IgD-negative memory B cell (primary cell): ENCODE measurements around the gene CD2AP. TPM values are rescaled to one million over a fixed set of nuclear protein-coding genes. Genes with fewer than 3 reads are reported as not detected.
"Not testable (repeated sequence)": the region's sequence is repeated elsewhere in the genome, so short reads cannot be mapped to it uniquely, and the experiment has no call there.

Source experiments
- H3K27ac Mint-ChIP-seq, 3 donors: one replicate each; pipeline ENCODE4 v1.8.0; 2020 to 2022; ENCODE audit warnings: mild to moderate bottlenecking in 3 of 3, mixed read lengths in 3 of 3, moderate library complexity in 1 of 3
- H3K27me3 Mint-ChIP-seq: one replicate; pipeline ENCODE4 v1.8.0; 2021; ENCODE audit warnings: mixed read lengths
- H3K36me3 Mint-ChIP-seq: one replicate; pipeline ENCODE4 v1.8.0; 2020; ENCODE audit warnings: mild to moderate bottlenecking, mixed read lengths
- H3K4me1 Mint-ChIP-seq, 3 donors: one replicate each; pipeline ENCODE4 v1.8.0; 2020 to 2022; ENCODE audit warnings: mixed read lengths in 3 of 3, mild to moderate bottlenecking in 1 of 3
- H3K4me3 Mint-ChIP-seq, 4 donors: one replicate each; pipeline ENCODE4 v1.8.0; 2020 to 2022; ENCODE audit warnings: mild to moderate bottlenecking in 4 of 4, mixed read lengths in 4 of 4, moderate library complexity in 3 of 4
- H3K9me3 Mint-ChIP-seq, 3 donors: one replicate each; pipeline ENCODE4 v1.8.0; 2020 to 2021; ENCODE audit warnings: mixed read lengths in 3 of 3, mild to moderate bottlenecking in 1 of 3
- polyA plus RNA-seq: library from polyadenylated mRNA; unstranded; fragments of 300-500 nt; fragmentation: Illumina TruSeq; gene quantifications from one replicate; pipeline ENCODE4 v1.2.3, GENCODE V29; 2021

The CD2AP gene
- polyA plus RNA-seq, 1 donor from 2014 or later = 5.7 TPM

DNA sequence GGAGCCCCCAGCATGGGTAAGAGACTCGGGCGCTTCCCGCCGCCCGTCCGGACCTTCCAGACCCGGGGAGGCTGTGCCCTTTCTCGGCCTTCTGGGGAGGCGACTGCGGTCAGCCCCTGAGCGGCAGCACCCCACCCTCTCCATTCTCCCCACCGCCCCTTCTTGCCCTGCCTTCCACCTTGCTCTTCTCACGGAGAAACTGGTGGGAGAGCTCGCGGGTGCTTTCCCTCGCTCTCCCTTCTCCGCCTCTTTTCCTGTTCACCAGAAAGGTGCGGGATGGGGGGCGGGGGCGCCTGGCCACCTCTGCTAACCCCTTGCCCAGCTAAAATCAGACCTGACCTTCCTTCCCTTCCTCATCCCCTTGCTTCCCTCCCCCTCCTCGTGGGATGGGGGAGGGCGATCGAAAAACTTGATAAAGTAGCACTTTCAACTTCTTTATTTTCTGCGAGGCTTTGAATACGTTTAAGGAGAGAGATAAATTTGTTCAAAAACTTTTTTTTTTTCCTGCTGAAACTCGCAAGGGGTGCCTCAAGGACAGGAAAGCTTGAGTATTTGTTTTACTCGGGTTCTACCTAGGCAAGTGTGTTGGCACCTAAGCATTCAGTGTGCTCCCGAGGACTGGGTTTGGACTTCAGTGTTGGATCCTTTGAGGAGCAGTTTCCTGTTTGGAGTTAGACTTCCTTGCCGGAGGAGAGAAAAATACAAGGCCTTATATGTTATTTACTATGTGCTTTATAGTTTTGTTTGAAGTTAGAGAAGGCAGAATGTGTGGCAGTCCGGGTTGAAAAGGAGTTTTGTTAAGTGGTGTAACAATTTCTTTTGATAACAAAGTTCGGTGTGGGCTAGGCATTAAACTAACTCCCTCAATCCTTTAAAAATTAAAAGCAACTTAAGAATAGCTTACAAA, 897 bp downstream of the CD2AP start:
- Mint-ChIP-seq H3K4me1 (peaks cover 30 to 37% (median 37%) of the 10 kb centered on the region in 3 donors), H3K36me3 (no peaks in the 10 kb centered on the region), H3K27ac (peak overlapping the region; percentile 97 to 100 (median 97))

DNA sequence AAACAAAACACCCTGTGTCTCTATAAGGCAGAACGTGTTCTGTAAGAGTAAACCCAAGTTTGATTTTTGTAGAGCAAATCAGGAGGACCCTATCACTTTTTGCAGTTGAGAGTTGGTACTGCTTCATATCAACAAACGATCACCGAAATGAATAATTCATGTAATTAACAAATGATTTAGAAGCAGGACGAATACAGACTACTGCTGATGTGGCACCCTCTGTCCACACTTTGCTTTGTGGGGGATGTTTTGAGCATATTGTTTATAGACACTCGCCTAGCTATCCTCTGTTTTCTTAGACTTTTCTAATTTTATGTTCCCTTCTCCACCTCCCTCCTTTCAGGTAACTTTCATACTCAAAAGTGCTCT, 1.5 kb downstream of the CD2AP start:
- Mint-ChIP-seq H3K4me3 (peak overlapping the region; percentile 95 to 100 (median 98)), H3K27me3 (no peaks in the 10 kb centered on the region), H3K36me3 (no peaks in the 10 kb centered on the region), H3K4me1 (peaks cover 34 to 43% (median 43%) of the 10 kb centered on the region in 3 donors), H3K9me3 (no peaks in the 10 kb centered on the region), H3K27ac (peak overlapping the region; percentile 78 to 100 (median 97))

More for the DNA sequence above, 897 bp downstream of the CD2AP start:
- H3K9me3 Mint-ChIP-seq = no peaks in the 10 kb centered on the region
- no peaks in the 10 kb centered on the region for H3K27me3 Mint-ChIP-seq
- peak overlapping the region; percentile 95 to 100 (median 98) for H3K4me3 Mint-ChIP-seq

DNA sequence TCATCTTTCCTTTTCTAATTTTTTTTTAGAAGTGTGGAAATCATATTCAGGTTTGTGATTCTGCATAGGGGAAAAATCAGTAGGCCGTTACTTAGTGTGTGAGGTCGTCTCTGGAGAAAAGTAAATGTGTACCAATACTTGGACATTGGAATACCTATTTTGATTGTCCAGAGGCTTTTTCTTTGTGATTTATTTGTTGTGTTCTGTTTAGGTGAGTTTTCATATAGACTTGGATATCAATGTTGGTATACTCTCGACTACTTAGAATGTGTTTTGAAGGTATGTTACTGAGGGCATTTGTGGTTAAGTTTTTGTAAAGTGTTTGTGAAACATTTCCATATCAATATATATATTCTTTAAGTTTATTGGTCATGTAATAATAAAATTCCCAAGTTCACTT, 2.3 kb downstream of the CD2AP start:
- Mint-ChIP-seq H3K9me3 (no peaks in the 10 kb centered on the region), H3K27ac (no peak overlapping the region), H3K27me3 (no peaks in the 10 kb centered on the region), H3K36me3 (no peaks in the 10 kb centered on the region), H3K4me1 (peaks cover 36 to 51% (median 48%) of the 10 kb centered on the region in 3 donors), H3K4me3 (peak overlapping the region in 1 of 4 donors; percentile 9)

DNA sequence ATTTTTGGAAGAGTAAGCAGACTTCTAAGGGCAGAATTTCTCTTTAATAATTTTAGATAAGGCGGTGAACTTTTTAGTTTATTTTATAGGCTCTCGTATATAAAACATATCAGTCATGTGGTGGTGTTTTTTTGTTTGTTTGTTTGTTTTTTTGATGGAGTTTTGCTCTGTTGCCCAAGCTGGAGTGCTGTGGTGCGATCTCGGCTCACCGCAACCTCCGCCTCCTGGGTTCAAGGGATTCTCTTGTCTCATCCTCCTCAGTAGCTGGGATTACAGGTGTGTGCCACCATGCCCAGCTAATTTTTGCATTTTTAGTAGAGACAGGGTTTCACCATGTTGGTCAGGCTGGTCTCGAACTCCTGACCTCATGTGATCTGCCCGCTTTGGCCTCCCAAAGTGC, 3.6 kb downstream of the CD2AP start:
- peak overlapping the region in 1 of 3 donors; percentile 7 for H3K27ac Mint-ChIP-seq
- H3K36me3 Mint-ChIP-seq, H3K27me3 Mint-ChIP-seq, H3K9me3 Mint-ChIP-seq: not testable (repeated sequence)
- peaks cover 33 to 57% (median 51%) of the 10 kb centered on the region in 3 donors for H3K4me1 Mint-ChIP-seq
- H3K4me3 Mint-ChIP-seq = peak overlapping the region in 2 of 4 donors; percentile 66 to 87

DNA sequence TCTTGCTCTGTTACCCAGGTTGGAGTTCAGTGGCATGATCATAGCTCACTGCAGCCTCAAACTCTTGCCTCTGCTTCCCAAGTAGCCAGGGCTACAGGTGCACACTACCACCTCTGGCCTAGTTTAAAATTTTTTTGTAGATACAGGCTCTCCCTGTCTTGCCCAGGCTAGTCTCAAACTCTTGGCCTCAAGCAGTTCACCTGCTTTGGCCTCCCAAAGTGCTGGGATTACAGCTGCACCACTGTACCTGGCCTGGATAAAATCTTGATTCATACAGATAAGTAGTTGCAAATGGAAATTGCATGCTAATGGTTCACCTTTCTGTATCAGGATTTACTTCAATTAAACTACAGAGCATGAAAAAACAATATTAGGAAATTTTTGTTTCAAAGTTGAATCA, 4.2 kb downstream of the CD2AP start:
- no peak overlapping the region for H3K27ac Mint-ChIP-seq
- peak overlapping the region in 1 of 4 donors; percentile 45 for H3K4me3 Mint-ChIP-seq
- H3K27me3 Mint-ChIP-seq = no peaks in the 10 kb centered on the region
- H3K4me1 Mint-ChIP-seq = peaks cover 37 to 60% (median 53%) of the 10 kb centered on the region in 3 donors
- no peaks in the 10 kb centered on the region for H3K36me3 Mint-ChIP-seq
- H3K9me3 Mint-ChIP-seq = no peaks in the 10 kb centered on the region

DNA sequence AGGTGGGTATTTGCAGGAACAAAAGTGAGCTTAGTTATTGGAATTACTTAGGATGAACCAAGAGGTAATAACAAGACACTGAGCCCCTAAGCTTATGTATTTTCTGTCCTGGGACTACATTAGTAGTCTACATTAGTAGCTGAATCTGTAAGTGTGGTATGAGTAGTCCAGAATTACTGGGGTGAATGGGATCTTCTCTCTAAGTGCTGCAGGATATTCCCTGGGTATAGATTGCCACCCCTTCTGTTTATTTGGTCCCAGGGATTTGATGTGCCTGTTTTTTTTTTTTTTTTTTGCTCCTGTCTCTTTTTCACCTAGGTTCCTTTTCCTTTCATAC, 5.9 kb downstream of the CD2AP start:
- H3K36me3 Mint-ChIP-seq = no peaks in the 10 kb centered on the region
- H3K4me3 Mint-ChIP-seq = peak overlapping the region in 1 of 4 donors; percentile 46
- no peaks in the 10 kb centered on the region for H3K27me3 Mint-ChIP-seq
- H3K4me1 Mint-ChIP-seq = peaks cover 35 to 52% (median 50%) of the 10 kb centered on the region in 3 donors
- no peaks in the 10 kb centered on the region for H3K9me3 Mint-ChIP-seq
- no peak overlapping the region for H3K27ac Mint-ChIP-seq

DNA sequence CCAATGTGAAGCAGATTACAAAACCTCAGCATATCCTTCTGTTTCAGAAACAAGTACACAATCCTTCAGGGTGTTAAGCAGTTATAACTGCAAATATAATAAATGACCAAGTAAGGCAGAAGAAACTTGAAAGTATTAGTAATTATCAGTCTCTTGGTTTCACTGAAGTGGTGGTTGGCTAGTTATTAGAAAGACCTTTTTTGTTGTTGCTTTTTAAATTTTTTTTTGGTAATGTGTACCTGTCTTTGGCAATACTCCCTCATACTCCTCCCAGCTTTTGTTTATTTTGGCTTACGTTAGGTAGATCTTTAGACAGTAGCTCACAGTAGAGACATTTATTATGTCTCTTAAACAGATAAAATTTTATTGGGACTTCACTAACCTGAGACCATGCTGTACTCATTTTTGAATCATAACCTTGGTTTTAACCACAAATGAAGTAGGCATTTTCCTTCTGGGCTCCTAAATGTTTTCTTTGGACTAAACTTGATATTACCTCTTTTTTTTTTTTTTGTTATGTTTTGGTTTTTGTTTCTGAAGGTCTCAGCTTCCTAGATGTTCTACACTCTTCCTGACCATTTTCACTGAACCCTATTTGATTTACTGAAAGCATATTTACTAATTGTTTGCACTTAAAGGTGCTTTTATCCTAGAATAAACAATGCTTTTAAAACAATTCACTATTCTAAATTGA, 6.4 kb downstream of the CD2AP start:
- H3K4me3 Mint-ChIP-seq = peak overlapping the region in 1 of 4 donors; percentile 46

DNA sequence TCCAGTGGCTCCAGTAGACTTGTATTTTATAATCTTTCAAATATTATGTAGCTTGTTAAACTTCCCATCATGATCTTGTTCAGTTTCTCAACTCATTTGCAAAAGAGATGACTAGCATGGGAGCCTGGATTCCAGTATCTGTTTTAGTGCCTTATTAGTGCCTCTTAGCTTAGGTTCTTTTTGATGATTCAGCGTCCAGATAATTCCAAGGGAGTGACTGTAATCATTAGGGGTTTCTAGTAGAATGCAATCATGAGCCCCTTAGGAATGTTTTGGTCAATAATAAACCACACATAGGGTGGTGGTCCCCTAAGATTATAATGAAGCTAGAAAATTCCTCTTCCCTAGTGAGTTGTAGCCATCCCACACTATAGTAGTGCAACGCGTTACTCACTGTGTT, 7.0 kb downstream of the CD2AP start:
- Mint-ChIP-seq H3K27me3 (no peaks in the 10 kb centered on the region), H3K27ac (no peak overlapping the region), H3K4me1 (peaks cover 24 to 43% (median 43%) of the 10 kb centered on the region in 3 donors), H3K9me3 (no peaks in the 10 kb centered on the region), H3K36me3 (no peaks in the 10 kb centered on the region), H3K4me3 (peak overlapping the region in 1 of 4 donors; percentile 46)

More for the DNA sequence above, 6.4 kb downstream of the CD2AP start:
- Mint-ChIP-seq H3K36me3 (no peaks in the 10 kb centered on the region), H3K27ac (no peak overlapping the region), H3K27me3 (no peaks in the 10 kb centered on the region), H3K4me1 (peaks cover 30 to 47% (median 45%) of the 10 kb centered on the region in 3 donors), H3K9me3 (no peaks in the 10 kb centered on the region)

DNA sequence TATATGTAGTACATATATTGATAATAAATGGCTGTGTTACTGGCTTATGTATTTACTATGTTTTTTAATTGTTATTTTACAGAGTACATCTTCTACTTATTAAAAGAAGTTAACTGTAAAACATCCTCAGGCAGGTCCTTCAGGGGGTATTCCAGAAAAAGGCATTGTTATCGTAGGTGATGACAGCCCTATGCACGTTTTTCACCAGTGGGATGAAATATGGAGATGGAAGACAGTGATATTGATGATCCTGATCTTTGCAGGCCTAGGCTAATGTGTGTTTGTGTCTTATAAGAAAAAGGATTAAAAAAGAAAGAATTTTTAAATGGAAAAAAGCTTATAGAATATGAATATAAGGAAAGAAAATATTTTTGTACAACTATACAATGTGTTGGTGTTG, 7.5 kb downstream of the CD2AP start:
- peaks cover 22 to 44% (median 41%) of the 10 kb centered on the region in 3 donors for H3K4me1 Mint-ChIP-seq
- H3K27ac Mint-ChIP-seq = no peak overlapping the region
- H3K27me3 Mint-ChIP-seq = no peaks in the 10 kb centered on the region
- H3K9me3 Mint-ChIP-seq = no peaks in the 10 kb centered on the region
- H3K36me3 Mint-ChIP-seq = no peaks in the 10 kb centered on the region
- H3K4me3 Mint-ChIP-seq = no peak overlapping the region

DNA sequence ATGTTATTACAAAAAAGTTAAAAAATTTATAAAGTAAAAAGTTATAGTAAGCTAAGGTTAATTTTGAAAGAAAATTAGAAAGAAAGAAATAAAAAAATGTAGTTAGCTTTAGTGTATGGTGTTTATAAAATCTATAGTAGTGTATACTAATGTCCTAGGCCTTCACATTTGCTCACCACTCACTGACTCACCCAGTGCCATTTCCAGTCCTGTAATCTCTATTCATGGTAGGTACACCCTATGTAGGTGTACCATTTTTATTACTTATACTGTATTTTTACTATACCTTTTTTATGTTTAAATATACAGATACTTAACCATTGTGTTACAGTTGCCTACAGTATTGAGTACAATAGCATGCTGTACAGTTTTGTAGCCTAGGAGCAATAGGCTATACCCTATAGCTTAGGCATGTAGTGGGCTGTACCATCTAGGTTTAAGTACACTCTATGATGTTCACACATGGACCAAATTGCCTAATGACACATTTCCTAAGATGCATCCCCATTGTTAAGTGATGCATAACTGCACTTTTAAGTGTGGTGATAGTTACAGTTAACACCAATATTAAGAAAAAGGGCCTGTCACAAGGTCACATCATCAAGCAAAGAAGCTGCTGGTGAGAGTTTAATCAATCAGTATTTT, 8.0 kb downstream of the CD2AP start:
- H3K4me1 Mint-ChIP-seq = peaks cover 19 to 45% (median 39%) of the 10 kb centered on the region in 3 donors
- H3K36me3 Mint-ChIP-seq = no peaks in the 10 kb centered on the region
- no peaks in the 10 kb centered on the region for H3K9me3 Mint-ChIP-seq

DNA sequence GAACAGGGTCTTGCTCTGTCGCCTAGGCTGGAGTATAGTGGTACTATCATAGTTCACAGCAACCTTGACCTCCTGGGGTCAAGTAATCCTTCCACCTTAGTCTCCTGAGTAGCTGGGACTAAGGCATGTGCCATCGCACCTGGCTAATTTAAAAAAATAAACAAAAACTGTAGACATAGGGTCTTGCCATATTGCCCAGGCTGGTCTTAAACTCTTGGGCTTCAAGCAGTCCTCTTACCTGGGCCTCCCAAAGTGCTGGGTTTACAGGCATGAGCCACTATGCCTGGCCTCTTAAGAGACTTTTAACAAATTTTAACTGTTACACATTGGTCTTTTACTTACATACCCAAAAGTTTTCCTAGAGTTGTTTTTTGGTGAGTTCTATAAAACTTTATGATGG, 12.4 kb downstream of the CD2AP start:
- peaks cover 15 to 40% (median 27%) of the 10 kb centered on the region in 3 donors for H3K4me1 Mint-ChIP-seq
- H3K36me3 Mint-ChIP-seq = no peaks in the 10 kb centered on the region
- H3K4me3 Mint-ChIP-seq = peak overlapping the region in 1 of 4 donors; percentile 2
- no peaks in the 10 kb centered on the region for H3K27me3 Mint-ChIP-seq
- no peak overlapping the region for H3K27ac Mint-ChIP-seq
- H3K9me3 Mint-ChIP-seq = no peaks in the 10 kb centered on the region

More for the DNA sequence above, 8.0 kb downstream of the CD2AP start:
- Mint-ChIP-seq H3K4me3 (no peak overlapping the region), H3K27ac (no peak overlapping the region), H3K27me3 (no peaks in the 10 kb centered on the region)

DNA sequence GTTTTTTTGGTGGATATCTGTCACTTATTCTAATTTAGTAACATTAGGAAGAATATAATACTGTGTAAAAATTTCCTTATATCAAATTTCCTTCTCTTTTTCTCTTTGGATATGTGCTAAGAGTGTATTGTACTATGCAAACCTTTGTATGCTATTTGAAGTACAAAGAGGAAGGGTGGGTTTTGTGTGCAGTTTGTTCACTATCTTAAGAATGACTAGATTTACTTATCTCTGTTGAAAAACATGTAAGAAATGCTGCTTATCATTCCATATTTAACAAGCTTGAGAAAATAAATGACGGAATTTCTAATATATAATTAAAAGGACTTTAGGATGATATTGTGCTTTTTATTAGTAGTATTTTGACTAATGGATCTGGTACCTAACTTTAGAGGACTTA, 13.1 kb downstream of the CD2AP start:
- Mint-ChIP-seq H3K9me3 (no peaks in the 10 kb centered on the region), H3K27ac (no peak overlapping the region), H3K4me1 (peaks cover 17 to 43% (median 32%) of the 10 kb centered on the region in 3 donors), H3K27me3 (no peaks in the 10 kb centered on the region), H3K4me3 (no peak overlapping the region), H3K36me3 (peaks cover 1% of the 10 kb centered on the region)

DNA sequence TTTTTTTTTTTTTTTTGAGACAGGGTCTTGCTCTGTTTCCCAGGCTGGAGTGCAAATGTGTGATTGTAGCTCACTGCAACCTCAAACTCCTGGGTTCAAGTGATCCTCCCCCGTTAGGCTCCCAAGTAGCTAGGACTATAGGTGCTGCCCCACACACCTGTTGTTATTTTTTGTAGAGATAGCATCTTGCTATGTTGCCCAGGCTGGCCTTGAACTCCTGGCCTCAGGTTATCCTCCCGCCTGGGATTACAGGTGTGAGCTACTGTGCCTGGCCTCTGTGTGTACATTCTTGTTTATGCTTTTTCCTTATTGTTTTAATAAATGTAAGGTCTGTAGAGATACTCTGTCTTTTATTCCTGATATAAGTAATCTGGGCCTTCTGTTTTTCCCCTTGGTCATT, 14.8 kb downstream of the CD2AP start:
- Mint-ChIP-seq H3K9me3 (no peaks in the 10 kb centered on the region), H3K4me3 (no peak overlapping the region), H3K36me3 (peaks cover 1% of the 10 kb centered on the region), H3K27ac (no peak overlapping the region), H3K27me3 (no peaks in the 10 kb centered on the region), H3K4me1 (peaks cover 19 to 39% (median 27%) of the 10 kb centered on the region in 3 donors)

DNA sequence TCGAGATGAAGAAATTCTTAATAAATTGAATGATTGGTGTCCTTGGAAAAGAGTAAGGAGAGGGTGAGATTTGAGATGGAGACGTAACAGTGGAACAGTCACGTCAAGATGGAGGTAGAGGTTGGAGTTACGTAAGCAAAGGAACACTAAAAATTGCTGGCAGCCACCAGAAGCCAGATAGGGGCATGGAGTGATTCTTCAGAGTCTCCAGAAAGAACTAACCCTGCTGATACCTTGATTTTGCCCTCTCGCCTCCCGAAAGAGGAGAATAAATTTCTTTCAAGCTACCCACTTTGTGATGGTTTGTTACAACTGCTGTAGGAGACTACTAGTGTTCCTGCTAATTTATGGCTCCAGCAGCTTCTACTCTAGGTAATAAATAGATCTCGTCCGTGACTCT, 17.6 kb downstream of the CD2AP start:
- Mint-ChIP-seq H3K27ac (no peak overlapping the region), H3K36me3 (peaks cover 1% of the 10 kb centered on the region), H3K9me3 (no peaks in the 10 kb centered on the region), H3K4me3 (no peak overlapping the region), H3K4me1 (peaks cover 26 to 60% (median 38%) of the 10 kb centered on the region in 3 donors), H3K27me3 (no peaks in the 10 kb centered on the region)
